HG02588 (cell line): ENCODE results near the gene BHMT.
"Not testable (repeated sequence)": the region's sequence is repeated elsewhere in the genome, so short reads cannot be mapped to it uniquely, and the experiment has no call there.

Source experiments
- ATAC-seq: cut with Tn5 transposase; IDR thresholded peaks from one replicate; pipeline ENCODE4 v1.9.1; 2021; ENCODE audit warnings: mild to moderate bottlenecking, moderate library complexity; ENCODE audit not compliant: unreplicated experiment

BHMT gene

DNA sequence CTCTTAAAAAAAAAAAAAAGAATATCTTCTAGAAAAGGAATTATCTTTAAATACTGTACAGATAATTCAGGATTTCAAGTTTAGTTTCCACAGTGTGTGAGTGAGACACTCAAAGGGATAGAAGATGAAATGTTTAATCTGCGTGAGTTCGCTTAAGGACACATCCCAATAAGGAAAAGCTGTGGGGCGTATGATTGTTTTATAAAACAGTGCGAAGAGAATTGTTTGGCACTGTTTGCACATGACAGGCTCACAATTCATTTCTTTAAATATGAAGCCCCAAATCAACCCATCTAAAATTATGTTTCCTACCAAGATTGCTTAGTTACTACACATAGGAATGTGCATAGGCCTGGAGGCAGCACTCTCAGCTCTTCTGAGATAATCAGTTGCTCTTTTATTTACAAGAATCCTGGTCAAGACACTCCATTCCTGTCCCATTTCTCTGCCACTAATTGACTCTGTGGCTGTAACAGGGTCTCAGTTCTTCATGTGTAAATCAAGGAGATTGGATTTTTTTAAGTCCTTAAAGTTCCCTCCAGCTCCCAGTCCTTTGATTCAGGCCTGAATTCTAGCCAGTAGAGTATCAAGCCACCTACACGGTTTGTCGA lies 60.1 kb downstream of the BHMT start:
- no peak for ATAC-seq

GRCh38 chr5:79172269-79172668 lies 60.7 kb downstream of the BHMT start:
- ATAC-seq = no peak

DNA sequence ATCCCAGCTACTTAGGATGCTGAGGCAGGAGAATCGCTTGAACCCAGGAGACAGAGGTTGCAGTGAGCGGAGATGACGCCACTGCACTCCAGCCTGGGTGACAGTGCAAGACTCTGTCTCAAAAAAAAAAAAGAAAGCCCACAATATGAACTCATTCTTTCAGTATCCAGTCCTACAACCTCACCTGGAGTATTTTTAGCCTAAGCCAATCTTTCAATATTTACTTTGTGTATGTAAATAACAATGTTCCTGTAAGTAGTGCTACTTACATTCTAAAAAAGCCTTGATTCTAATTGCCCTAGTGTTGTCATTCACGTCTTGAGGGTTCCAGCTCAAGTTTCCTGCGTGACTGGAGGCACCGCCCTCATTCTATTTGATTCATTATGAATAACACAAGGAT lies 62.0 kb downstream of the BHMT start:
- ATAC-seq = no peak

GRCh38 chr5:79180449-79180848 lies 68.8 kb downstream of the BHMT start:
- ATAC-seq = not testable (repeated sequence)

DNA sequence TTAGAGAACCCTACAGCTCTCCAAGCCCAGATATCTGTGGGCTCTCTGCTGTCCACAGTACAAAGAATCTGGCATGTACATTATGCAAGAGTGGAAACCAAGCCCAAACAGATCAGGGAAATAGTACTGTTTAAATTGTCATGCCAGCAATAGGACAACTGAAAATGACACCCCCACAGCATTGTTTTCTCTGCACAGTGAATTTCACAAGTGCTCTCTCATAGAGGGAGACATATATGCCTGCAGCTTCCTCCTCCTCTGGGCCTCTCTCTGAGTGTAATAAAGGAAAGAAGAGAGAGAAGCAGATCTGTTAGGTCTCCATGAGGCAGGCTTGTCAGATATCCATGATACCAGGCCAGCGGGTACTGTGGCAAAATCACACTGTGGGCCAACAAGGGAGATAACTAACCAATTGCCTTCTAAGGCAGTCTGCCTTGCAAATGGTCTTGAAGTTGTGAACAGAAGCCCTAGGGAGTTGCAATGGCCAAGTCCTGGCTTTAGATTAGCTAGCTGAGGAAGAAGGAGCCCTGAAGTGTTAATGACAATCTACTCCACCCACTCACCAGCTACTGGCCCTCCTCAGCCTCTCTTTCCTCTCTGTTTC lies 69.9 kb downstream of the BHMT start:
- ATAC-seq = no peak
